HG03135 (cell line): Measurements from ENCODE around the gene ADM2.

Experiments used
- ATAC-seq: cut with Tn5 transposase; IDR thresholded peaks from one replicate; pipeline ENCODE4 v1.9.1; 2021; ENCODE audit warnings: mild to moderate bottlenecking, moderate library complexity; ENCODE audit not compliant: unreplicated experiment

ADM2 gene

GRCh38 chr22:50523806-50524675, 42.7 kb downstream of the ADM2 start:
- ATAC-seq = no peak

- no peak for ATAC-seq
Observed at GRCh38 chr22:50524676-50525103, 43.3 kb downstream of the ADM2 start.

- peak; percentile 38 for ATAC-seq
Observed at GRCh38 chr22:50525104-50525857, 43.9 kb downstream of the ADM2 start, which contains the start of gene SCO2. SCO2 (minus strand) TSS chr22:50525598; CDS start chr22:50524411, 1,187 bp downstream.

- ATAC-seq = peak; percentile 12
Observed at GRCh38 chr22:50525858-50526107, 44.4 kb downstream of the ADM2 start.

- ATAC-seq = peak; percentile 29
Observed at GRCh38 chr22:50526108-50526833, 44.9 kb downstream of the ADM2 start.

GRCh38 chr22:50526834-50527801, 45.8 kb downstream of the ADM2 start:
- no peak for ATAC-seq

GRCh38 chr22:50527921-50528681, 46.8 kb downstream of the ADM2 start:
- no peak for ATAC-seq

- ATAC-seq = no peak
Observed at GRCh38 chr22:50528682-50529415, 47.5 kb downstream of the ADM2 start.

GRCh38 chr22:50529416-50529896, 48.1 kb downstream of the ADM2 start:
- no peak for ATAC-seq

GRCh38 chr22:50529897-50530579, 48.7 kb downstream of the ADM2 start, which contains the start of gene TYMP:
TYMP (minus strand) TSS chr22:50530012; CDS start chr22:50529709, 303 bp downstream.
- no peak for ATAC-seq

GRCh38 chr22:50530580-50530876, 49.2 kb downstream of the ADM2 start:
- ATAC-seq = no peak

GRCh38 chr22:50530877-50531545, 49.7 kb downstream of the ADM2 start:
- peak; percentile 27 for ATAC-seq

GRCh38 chr22:50531546-50531961, 50.2 kb downstream of the ADM2 start:
- no peak for ATAC-seq

- ATAC-seq = no peak
Observed at GRCh38 chr22:50531962-50532674, 50.8 kb downstream of the ADM2 start.

GRCh38 chr22:50532824-50533796, 51.8 kb downstream of the ADM2 start:
- ATAC-seq = no peak
